PC-3 (cell line): Measurements from ENCODE around the gene CEP85.

Experiments used
- CTCF ChIP-seq: fragments of 300-600 bp; sonication (generic); conservative IDR thresholded peaks from 2 replicates; pipeline ENCODE4 v1.5.1; 2017; ENCODE audit warnings: antibody characterized with exemption, low read depth, mild to moderate bottlenecking, low read length
- EZH2phosphoT487 ChIP-seq: fragments of 300-600 bp; sonication (generic); IDR thresholded peaks from 2 replicates; pipeline ENCODE4 v1.6.1; 2018; ENCODE audit warnings: mild to moderate bottlenecking, antibody characterized with exemption, low read length, borderline replicate concordance

GRCh38 chr1:26274801-26275425 is 40.9 kb downstream of the CEP85 start:
- TF ChIP-seq CTCF (no peak), EZH2phosphoT487 (no peak)
